Measurements from ENCODE around the gene CMIP. TPM values are rescaled to one million over a fixed set of nuclear protein-coding genes. Genes with fewer than 3 reads are reported as not detected.

CMIP gene
- total RNA-seq, 1 donor from 2014 or later: 27.7 TPM

GRCh38 chr16:81473558-81473957, 28.9 kb downstream of the CMIP start:
- no peak overlapping the region for H3K4me3 ChIP-seq (ENCODE audit: low read depth, low read length)
- DNase-seq (ENCODE audit: low read depth): no peak
- no peak for TF ChIP-seq CTCF (IDR thresholded peaks at IDR 0.05; ENCODE audit: insufficient read depth, low read length, poor library complexity, severe bottlenecking)
- H3K36me3 ChIP-seq (ENCODE audit: control insufficient read depth, insufficient read depth, low read length): no peaks in the 10 kb centered on the region
- no peaks in the 10 kb centered on the region for H3K27me3 ChIP-seq (ENCODE audit: control insufficient read depth, insufficient read depth, low read length)

GRCh38 chr16:81473969-81474959, 29.7 kb downstream of the CMIP start:
- DNase-seq (ENCODE audit: low read depth): no peak
- Histone ChIP-seq H3K27me3 (ENCODE audit: control insufficient read depth, insufficient read depth, low read length) (no peaks in the 10 kb centered on the region), H3K36me3 (ENCODE audit: control insufficient read depth, insufficient read depth, low read length) (no peaks in the 10 kb centered on the region), H3K4me3 (ENCODE audit: low read depth, low read length) (no peak overlapping the region)
- TF ChIP-seq CTCF (IDR thresholded peaks at IDR 0.05; ENCODE audit: insufficient read depth, low read length, poor library complexity, severe bottlenecking): no peak

GRCh38 chr16:81477697-81478693, 33.4 kb downstream of the CMIP start:
- no peak overlapping the region for H3K4me3 ChIP-seq (ENCODE audit: low read depth, low read length)
- no peaks in the 10 kb centered on the region for H3K36me3 ChIP-seq (ENCODE audit: control insufficient read depth, insufficient read depth, low read length)
- DNase-seq (ENCODE audit: low read depth): no peak
- H3K27me3 ChIP-seq (ENCODE audit: control insufficient read depth, insufficient read depth, low read length): no peaks in the 10 kb centered on the region
- TF ChIP-seq CTCF (IDR thresholded peaks at IDR 0.05; ENCODE audit: insufficient read depth, low read length, poor library complexity, severe bottlenecking): no peak

- no peak for DNase-seq (ENCODE audit: low read depth)
- H3K27me3 ChIP-seq (ENCODE audit: control insufficient read depth, insufficient read depth, low read length): no peaks in the 10 kb centered on the region
- H3K4me3 ChIP-seq (ENCODE audit: low read depth, low read length): no peak overlapping the region
- TF ChIP-seq CTCF (IDR thresholded peaks at IDR 0.05; ENCODE audit: insufficient read depth, low read length, poor library complexity, severe bottlenecking): no peak
- no peaks in the 10 kb centered on the region for H3K36me3 ChIP-seq (ENCODE audit: control insufficient read depth, insufficient read depth, low read length)
Observed at GRCh38 chr16:81478876-81479511, 34.4 kb downstream of the CMIP start.

- no peak for TF ChIP-seq CTCF (IDR thresholded peaks at IDR 0.05; ENCODE audit: insufficient read depth, low read length, poor library complexity, severe bottlenecking)
- H3K4me3 ChIP-seq (ENCODE audit: low read depth, low read length): no peak overlapping the region
- no peaks in the 10 kb centered on the region for H3K36me3 ChIP-seq (ENCODE audit: control insufficient read depth, insufficient read depth, low read length)
- no peak for DNase-seq (ENCODE audit: low read depth)
- no peaks in the 10 kb centered on the region for H3K27me3 ChIP-seq (ENCODE audit: control insufficient read depth, insufficient read depth, low read length)
Observed at GRCh38 chr16:81480606-81481206, 36.1 kb downstream of the CMIP start.
